ENCODE measurements around the gene HEYL. TPM values are rescaled to one million over a fixed set of nuclear protein-coding genes. Genes with fewer than 3 reads are reported as not detected.

Gene HEYL
- 10 to 100 TPM; 22.9 to 34.6 (median 32.3) TPM for total RNA-seq
- polyA plus RNA-seq, result 10 to 100 TPM; 12.0 to 19.3 TPM

DNA sequence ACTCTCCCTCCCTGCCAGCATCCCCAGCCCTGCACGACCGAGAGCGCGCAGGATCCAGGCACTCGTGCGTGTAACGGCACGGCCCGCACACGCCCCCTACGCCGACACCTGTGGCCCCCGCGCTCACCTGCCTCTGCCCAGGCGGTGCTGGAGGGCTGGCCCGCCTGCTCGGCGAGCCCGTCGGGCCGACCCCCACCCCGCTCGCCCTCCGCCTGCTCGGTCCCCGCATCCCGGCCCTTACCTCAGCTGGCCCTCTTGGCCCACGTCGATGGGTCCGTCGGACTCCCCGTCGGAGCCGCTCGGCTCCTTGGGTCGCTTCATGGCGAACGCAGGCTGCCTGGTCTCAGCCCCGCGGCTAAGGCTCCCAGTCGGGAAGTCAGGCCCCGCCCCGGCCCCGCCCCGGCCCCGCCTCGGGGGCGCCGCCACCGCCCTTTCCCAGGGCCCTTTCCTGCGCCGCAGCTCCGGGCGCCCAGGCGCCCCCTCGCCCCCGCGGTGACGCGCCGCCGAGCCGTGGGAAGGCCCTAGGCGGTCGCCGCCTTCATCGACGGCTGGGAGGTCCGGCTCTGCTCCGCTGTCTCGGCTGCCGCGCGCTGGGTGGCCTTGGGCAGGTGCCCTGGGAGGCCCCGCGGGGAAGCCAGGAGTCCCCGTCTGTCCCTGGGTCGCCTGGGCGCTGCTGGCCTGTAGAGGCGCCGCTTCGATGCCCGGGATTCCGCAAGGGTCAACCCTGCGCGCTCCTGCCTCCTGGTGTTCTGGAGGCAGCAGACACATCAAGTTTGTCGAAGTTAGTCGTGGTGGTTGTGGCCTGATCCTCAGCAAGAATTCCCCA, at the start of gene HEYL:
TSS of gene HEYL (minus strand) at position 339 of the 826 bp plus-strand sequence. CDS start at position 321, 18 bp downstream.
- ATAC-seq (peak; percentile 88 to 93 (median 90)), DNase-seq (peak; percentile 87 to 96 (median 92)), FAIRE-seq (no peak)
- Histone ChIP-seq H3K4me3 (peak within 1 kb of the TSS; percentile 75 to 90 (median 81)), H3K9me3 (no peaks in the 10 kb centered on the region), H3K4me1 (peaks cover 0 to 14% (median 5%) of the 10 kb centered on the region in 3 donors), H3K27me3 (no peaks in the 10 kb centered on the region), H3K36me3 (no peaks in the 10 kb centered on the region), H3K27ac (peak within 1 kb of the TSS; percentile 51 to 89 (median 78))
- intact Hi-C loops (cut with DNase I), result no loop called here
- TF ChIP-seq, protein P1, sequence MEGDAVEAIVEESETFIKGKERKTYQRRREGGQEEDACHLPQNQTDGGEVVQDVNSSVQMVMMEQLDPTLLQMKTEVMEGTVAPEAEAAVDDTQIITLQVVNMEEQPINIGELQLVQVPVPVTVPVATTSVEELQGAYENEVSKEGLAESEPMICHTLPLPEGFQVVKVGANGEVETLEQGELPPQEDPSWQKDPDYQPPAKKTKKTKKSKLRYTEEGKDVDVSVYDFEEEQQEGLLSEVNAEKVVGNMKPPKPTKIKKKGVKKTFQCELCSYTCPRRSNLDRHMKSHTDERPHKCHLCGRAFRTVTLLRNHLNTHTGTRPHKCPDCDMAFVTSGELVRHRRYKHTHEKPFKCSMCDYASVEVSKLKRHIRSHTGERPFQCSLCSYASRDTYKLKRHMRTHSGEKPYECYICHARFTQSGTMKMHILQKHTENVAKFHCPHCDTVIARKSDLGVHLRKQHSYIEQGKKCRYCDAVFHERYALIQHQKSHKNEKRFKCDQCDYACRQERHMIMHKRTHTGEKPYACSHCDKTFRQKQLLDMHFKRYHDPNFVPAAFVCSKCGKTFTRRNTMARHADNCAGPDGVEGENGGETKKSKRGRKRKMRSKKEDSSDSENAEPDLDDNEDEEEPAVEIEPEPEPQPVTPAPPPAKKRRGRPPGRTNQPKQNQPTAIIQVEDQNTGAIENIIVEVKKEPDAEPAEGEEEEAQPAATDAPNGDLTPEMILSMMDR (IDR thresholded peaks at IDR 0.05), result peak; percentile 21 to 46 (median 22)
- WGBS, 2 donors, result 2 to 5% methylated on average over 70 to 88 of the region's 88 CpGs

DNA sequence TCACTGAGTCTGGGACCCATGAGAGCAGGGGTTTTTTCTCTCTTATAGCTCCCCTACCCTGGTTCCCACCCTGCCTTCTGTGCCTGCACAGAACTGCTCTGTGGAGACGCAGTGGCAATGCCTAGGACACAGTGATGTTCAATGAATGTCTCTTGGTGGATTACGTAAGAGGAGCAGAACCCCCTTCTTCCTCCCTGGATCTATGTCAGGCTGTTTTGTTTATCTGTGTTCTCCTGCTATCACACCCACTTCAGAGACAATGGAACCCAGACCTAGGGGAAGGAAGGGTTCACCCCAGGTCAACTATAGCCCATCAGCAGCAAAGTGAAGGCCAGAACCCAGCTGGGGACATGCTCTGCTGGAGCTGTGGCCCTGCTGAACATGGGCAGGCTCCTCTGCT, 49.8 kb upstream of the HEYL start:
- intact Hi-C loops (cut with DNase I), result no loop called here
- no peaks in the 10 kb centered on the region for H3K36me3 ChIP-seq
- FAIRE-seq, result no peak
- peaks cover 0 to 13% (median 0%) of the 10 kb centered on the region in 3 donors for H3K4me1 ChIP-seq
- H3K27ac ChIP-seq, result no peak overlapping the region
- TF ChIP-seq, protein P1 (IDR thresholded peaks at IDR 0.05), result no peak
- H3K4me3 ChIP-seq, result no peak overlapping the region
- H3K27me3 ChIP-seq, result no peaks in the 10 kb centered on the region
- H3K9me3 ChIP-seq, result no peaks in the 10 kb centered on the region
- no peak for ATAC-seq
- WGBS, 2 donors, result 90 to 94% methylated on average over 2 of the region's 2 CpGs
- no peak for DNase-seq

DNA sequence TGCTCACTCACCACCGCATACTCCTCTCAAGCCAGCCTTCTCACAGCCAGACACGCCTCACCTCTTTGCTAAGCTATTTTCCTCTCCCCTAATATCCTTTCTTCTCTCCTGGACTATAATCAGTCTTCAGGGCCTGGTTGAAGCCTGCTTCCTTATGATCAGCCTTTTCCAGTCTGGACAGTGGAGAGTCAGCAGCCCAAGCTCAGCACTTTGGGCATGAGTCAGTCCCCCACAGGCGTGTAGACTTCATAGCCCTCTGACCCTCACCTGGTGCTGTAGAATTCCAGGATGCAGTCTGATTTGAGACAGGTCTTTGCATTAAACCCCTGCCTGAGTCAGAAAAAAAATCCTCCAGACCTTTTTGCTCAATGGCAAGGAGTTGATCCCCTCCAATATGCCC, 49.3 kb upstream of the HEYL start:
- Histone ChIP-seq H3K9me3 (no peaks in the 10 kb centered on the region), H3K27me3 (no peaks in the 10 kb centered on the region), H3K36me3 (no peaks in the 10 kb centered on the region), H3K27ac (no peak overlapping the region), H3K4me3 (no peak overlapping the region), H3K4me1 (peaks cover 0 to 13% (median 0%) of the 10 kb centered on the region in 3 donors)
- intact Hi-C loops (cut with DNase I), result no loop called here
- WGBS, 2 donors, result 84 to 88% methylated on average over 3 of the region's 3 CpGs
- FAIRE-seq (no peak), DNase-seq (no peak), ATAC-seq (no peak)
- TF ChIP-seq, protein P1 (IDR thresholded peaks at IDR 0.05), result no peak

DNA sequence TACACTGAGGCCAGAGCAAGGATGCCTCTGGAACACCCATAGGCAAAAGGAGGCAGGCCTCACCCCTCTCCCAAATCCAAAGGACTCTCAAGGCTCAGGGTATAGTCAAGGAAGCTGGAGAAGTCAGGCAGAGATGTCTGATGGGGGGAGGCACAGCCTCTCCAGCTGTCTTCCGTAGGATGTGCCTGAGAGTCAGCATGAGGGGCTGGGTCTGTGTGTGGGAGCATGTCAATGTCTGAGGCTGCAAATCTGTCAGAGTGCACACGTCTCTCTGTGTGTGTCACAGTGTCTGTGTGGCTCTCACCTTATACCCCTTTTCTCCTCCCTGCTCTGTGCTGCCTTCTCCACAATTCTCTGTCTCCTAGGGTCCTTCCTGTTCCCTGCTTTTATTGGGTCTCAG, 47.8 kb upstream of the HEYL start:
- Histone ChIP-seq H3K4me1 (peaks cover 0 to 12% (median 0%) of the 10 kb centered on the region in 3 donors), H3K9me3 (no peaks in the 10 kb centered on the region), H3K27ac (no peak overlapping the region), H3K4me3 (no peak overlapping the region), H3K36me3 (no peaks in the 10 kb centered on the region), H3K27me3 (no peaks in the 10 kb centered on the region)
- TF ChIP-seq, protein P1 (IDR thresholded peaks at IDR 0.05), result no peak
- intact Hi-C loops (cut with DNase I), result no loop called here
- FAIRE-seq, result no peak
- WGBS, 2 donors, result 79 to 88% methylated on average over 2 of the region's 2 CpGs
- no peak for ATAC-seq
- no peak for DNase-seq

DNA sequence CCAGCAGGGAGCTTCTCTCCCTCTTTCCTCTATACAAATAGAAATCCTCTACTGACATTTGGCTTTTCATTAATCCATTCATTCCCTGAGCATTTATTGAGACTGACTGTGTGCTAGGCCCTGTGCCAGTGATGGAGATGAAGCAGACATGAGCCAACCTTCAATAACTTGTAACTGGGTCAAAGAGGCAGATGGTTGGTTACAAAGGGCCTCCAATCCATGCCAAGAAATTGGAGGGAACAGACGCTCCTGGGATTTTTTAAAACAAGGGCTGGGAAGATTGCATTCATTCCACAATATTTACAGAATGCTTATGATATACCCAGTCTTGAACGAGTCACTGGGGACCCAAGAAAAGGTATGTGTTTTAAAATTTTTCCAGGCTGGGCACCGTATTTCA, 45.6 kb upstream of the HEYL start:
- H3K27me3 ChIP-seq, result no peaks in the 10 kb centered on the region
- ATAC-seq, result no peak
- no peaks in the 10 kb centered on the region for H3K36me3 ChIP-seq
- no peak for DNase-seq
- no peaks in the 10 kb centered on the region for H3K9me3 ChIP-seq
- no peak overlapping the region for H3K4me3 ChIP-seq
- no peak for FAIRE-seq
- TF ChIP-seq, protein P1 (IDR thresholded peaks at IDR 0.05), result no peak
- H3K4me1 ChIP-seq, result no peaks in the 10 kb centered on the region
- WGBS, 2 donors, result 89 to 91% methylated on average over 3 of the region's 3 CpGs
- H3K27ac ChIP-seq, result no peak overlapping the region
- intact Hi-C loops (cut with DNase I), result no loop called here

All from pancreas (tissue), 10 donors.